Stimulated activated CD4-positive, alpha-beta T cell treated with anti-CD3 and anti-CD28 coated beads, Interleukin-4, amount 100 ng/mL, for 48 hours (primary cell): Measurements from ENCODE around the gene MYH14.
"Not testable (repeated sequence)": the region's sequence is repeated elsewhere in the genome, so short reads cannot be mapped to it uniquely, and the experiment has no call there.

ENCODE experiments used
- DNase-seq, 2 donors: peaks; one replicate each; pipeline ENCODE4 v3.0.0-alpha.2; 2020; ENCODE audit warnings: low read depth in 2 of 2

Gene MYH14

GRCh38 chr19:50318438-50318837, 115.0 kb downstream of the MYH14 start:
- DNase-seq, result no peak

- no peak for DNase-seq
Observed at GRCh38 chr19:50319156-50319555, 115.7 kb downstream of the MYH14 start.

- no peak for DNase-seq
Observed at GRCh38 chr19:50320051-50320450, 116.6 kb downstream of the MYH14 start.

- no peak for DNase-seq
Observed at GRCh38 chr19:50320596-50320995, 117.2 kb downstream of the MYH14 start.

DNA sequence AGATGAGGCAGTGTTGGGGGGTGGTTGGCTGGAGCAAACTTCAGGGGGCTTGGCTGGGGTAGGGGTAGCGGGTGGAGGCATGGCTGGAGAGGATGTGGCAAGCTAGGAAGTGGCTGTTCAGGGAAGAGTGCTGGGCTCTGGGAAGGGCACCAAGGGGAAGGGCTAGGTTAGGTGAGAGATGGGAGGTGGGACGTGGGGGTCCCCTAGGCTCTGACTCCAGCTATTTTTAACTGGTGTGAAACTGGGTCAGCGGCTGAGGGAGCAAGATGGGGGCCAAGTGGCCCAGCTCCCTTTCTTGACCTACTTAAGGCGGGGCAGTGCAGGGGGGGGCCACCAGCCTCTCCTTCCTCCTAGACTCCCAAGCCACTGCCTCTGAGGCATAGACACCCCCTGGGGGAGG, 118.4 kb downstream of the MYH14 start:
- DNase-seq, result no peak

- no peak for DNase-seq
Observed at GRCh38 chr19:50322234-50322633, 118.8 kb downstream of the MYH14 start.

DNA sequence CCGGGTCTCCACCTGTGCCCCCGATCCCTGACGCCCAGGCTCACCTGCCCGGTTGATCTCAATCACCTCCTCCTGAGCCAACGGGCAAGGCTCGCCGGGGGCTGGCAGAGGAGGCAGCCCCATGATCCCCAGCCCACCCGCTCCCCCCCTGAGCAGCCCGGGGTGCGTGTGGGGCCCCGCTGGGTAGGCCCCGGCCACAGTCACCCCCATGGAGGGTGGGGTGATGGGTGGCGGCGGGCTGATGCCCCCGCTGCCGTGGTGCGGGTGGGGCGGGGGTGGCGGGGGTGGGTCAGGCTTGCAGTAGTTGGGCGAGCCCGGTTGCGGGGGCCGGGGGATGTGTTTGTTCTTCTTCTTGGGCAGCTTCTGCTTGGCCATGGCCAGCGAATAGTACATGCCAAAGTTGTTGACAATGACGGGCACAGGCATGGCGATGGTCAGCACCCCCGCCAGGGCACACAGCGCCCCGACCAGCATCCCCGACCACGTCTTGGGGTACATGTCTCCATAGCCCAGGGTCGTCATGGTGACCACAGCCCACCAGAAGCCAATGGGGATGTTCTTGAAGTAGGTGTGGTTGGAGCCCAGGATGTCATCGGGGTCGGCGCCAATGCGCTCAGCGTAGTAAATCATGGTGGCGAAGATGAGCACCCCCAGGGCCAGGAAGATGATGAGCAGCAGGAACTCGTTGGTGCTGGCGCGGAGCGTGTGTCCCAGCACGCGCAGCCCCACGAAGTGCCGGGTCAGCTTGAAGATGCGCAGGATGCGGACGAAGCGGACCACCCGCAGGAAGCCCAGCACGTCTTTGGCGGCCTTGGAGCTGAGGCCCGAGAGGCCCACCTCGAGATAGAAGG, 119.7 kb downstream of the MYH14 start:
- DNase-seq, result no peak

DNA sequence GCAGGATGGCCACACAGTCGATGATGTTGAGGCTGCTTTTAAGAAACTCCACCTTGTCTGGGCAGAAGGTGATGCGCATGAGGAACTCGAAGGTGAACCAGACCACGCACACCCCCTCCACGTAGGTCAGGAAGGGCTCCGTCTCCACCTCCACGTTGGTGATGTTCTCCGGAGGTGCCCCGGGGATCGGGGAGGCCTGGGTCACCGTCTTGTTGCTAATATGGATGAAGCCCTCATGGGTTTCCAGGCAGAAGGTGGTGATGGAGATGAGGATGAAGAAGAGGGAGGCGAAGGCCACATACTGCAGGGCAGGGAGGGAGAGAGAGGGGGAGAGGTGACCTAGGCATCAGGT, 120.3 kb downstream of the MYH14 start:
- DNase-seq, result no peak

GRCh38 chr19:50324331-50324730, 120.9 kb downstream of the MYH14 start:
- no peak for DNase-seq

GRCh38 chr19:50325310-50326100, 122.1 kb downstream of the MYH14 start:
- DNase-seq, result peak; percentile 58 to 67

DNA sequence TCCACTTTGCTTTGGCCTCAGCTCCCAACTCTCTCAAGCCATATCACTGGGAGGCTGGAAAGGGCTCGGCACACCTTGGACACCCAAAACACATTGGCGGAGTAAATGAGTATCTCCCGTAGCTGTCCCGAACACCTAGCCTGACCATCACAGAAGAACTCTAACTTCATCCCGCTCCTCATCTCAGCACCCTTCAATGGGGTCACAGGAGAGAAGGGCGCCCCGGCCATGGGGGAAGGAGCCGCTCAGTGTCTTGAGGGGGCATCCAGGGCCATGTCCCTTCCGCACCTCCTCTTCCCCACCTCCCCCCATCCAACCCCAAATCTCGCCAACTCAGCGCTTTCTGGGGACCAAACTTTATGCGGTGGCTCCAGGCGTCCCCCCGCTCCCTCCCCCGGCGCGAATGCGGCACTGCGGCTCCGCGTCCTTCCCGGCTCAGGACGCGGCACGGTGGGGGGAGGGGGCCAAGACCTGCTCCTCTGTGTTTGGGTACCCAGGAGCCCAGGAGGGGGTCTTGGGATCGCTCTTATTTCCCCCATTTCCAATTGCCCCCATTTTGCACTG, 122.8 kb downstream of the MYH14 start:
- DNase-seq, result no peak

DNA sequence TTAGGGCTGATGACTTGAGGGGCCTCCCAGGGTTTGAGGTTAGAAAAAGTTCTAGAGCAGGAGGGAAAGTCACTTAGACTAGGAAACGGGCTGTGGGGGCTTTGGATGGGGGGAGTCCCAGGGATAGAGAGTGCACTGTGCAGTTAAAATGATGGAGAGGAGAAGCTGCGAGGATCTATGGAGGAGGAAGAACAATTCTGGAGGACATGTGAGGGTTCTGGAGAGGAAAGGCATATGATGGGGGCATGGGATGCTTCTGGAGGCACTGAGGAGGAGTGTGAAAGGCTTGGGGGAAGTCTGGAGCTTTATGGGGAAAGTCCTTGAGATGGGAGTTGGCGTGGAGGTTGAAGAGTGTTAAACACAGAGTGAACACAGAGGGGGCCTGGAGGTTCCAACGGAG, 123.6 kb downstream of the MYH14 start:
- no peak for DNase-seq

DNA sequence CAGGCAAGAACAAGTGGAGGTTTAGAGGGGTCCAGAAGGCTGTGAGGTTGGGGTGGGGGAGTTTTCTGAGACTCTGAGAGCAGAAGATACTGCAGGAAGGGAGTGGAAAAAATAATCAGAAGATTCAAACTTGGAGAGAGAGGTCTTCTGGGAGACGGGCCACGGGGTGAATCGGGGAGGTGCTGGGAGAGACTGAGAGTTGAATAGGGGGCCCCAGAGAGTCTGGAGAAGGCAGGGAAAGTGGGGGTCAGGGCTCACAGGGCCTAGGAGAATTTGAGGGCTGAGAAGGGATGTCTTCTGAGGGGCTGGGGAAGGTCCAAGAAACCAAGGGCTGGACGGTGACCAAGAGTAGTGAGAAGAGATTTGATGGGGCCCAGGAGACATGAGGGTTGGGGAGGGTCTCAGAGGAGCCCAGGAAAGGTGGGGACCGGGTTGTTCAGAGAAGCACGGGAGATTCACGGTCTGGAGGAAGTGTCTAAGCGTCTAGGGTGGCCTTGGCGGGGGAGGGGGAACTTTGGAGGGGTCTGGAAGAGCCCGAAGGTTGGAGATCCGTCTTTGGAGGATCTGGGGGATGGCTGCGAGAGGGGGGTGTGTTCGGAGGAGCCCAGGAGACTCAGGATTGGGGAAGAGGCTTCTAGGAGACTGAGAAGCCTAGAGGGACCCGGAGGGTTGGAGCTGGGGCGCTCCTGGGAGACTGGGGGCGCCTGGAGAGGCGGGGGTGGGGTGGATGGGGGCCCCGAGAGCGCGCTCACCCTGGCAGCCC, 124.2 kb downstream of the MYH14 start:
- DNase-seq, result no peak

- peak in 1 of 2 donors; percentile 38 for DNase-seq
Observed at GRCh38 chr19:50328224-50328872, 124.9 kb downstream of the MYH14 start.

DNA sequence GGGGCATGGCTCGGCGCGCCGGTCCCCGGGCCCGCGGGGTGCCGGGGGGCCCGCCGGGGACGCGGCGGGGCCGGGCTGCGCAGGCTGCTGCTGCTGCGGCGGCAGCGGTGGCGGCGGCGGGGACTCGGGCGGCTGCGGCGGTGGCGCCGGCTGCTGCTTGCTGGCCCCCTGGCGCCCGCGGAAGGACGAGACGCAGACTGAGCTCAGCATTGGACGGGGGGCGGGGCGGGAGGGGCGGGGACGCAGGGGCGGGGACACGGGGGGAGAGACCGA, 125.4 kb downstream of the MYH14 start:
- DNase-seq, result no peak

DNA sequence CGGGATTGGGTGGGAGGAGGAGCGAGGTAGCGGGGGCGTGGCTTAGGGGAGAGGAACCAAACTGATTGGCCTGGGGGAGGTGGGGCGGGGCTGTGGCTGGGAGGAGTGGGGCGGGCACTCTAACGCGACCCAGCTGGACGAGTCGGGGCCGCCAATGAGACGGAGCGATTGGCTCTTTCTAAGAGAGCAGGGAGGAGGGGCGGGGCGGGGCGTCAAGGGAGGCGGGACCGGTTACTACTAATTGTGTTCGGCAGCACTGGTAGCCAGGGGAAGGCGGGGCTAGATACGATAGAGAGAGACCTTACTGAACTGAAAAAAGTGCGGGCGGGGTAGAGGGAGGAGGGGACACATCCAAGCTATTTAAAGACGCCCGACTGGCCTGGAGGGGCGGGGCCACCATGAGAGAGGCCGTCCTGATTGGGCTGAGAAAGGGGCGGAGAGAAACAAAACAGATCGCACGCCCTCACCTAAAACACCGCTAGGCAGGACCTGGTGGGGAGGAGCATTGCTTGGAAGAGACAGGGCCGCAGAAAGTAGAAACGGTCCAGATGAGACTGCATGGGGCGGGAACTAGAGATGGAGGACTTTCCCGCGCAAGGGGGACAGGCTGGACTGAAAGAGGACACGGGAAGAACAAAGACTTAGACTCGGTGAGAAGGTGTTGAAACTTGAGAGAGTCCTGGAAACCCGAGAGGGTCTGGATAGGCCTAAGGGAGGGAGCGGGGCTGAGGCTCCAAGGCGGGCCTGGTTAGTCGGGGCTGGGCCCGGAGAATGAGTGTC, 125.9 kb downstream of the MYH14 start, which contains the start of gene KCNC3:
KCNC3 (minus strand) TSS at position 232 of the 780 bp plus-strand sequence. CDS start 295 bp downstream, outside the sequence.
- DNase-seq, result peak; percentile 97 to 99

DNA sequence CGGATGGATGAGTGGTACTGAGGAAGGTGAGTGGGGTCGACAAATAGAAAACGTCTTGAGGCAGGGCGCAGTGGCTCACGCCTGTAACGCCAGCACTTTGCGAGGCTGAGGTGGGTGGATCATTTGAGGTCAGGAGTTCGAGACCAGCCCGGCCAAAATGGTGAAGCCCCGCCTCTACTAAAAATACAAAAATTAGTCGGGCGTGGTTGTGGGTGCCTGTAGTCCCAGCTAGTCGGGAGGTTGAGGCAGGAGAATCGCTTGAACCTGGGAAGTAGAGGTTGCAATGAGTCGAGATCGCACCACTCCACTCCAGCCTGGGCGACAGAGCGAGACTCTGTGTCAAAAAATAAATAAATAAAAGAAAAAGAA, 126.5 kb downstream of the MYH14 start:
- not testable (repeated sequence) for DNase-seq

DNA sequence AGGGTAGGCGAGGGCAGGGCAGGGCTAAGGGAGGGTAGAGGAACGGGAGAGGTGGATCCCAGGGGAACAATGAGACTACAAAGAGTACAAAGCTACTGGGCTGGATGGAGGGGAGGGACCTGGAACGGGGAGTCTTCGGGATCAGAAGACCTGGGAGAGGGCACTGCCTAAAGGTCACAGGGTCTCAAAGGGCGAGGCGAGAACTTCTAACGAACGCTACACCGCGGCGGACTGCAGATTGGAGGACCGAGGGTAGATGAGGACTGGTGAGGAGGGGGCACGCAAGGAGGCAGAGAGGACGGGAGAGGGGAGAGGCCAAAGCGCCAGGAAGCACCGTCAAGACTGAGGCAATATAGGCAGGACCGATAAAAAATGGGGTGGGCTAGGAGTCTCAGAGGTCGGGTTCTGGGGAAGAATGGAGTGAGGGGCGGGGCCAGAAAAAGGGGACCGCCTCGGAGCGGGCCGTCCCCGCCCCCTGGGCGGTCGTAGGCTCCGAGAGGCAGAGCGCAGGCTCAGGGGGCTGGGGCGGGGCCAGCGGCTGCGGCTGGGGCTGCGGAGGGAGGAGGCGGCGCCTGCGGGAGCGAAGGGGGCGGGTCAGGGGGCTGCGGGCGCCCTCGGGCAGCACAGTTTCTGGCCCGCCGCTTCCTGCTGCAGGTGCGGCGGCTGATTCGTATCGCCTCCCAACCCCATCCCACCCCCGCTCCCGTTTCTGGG, 127.1 kb downstream of the MYH14 start:
- DNase-seq, result peak; percentile 82 to 84

- no peak for DNase-seq
Observed at GRCh38 chr19:50331221-50331993, 128.0 kb downstream of the MYH14 start.

GRCh38 chr19:50331994-50332243, 128.5 kb downstream of the MYH14 start:
- no peak for DNase-seq
